HFF-Myc (cell line): ENCODE results near the gene ZMAT5.

Experiments
- DNase-seq: peaks from one replicate; pipeline ENCODE4 v3.0.0-alpha.2; 2011; ENCODE audit warnings: low read depth; ENCODE audit errors: extremely low read depth
- H3K4me3 ChIP-seq: replicated peaks from 2 replicates; pipeline ENCODE4 v1.5.1; 2011; ENCODE audit warnings: low read depth, mild to moderate bottlenecking, control low read depth, low read length
- CTCF ChIP-seq: IDR thresholded peaks from 2 replicates; pipeline ENCODE4 v1.5.1; 2012; ENCODE audit warnings: mild to moderate bottlenecking, low read depth, low read length, control low read depth; ENCODE audit errors: missing control alignments

ZMAT5 gene

GRCh38 chr22:29704528-29705285, 62.1 kb downstream of the ZMAT5 start:
- no peak overlapping the region for H3K4me3 ChIP-seq
- DNase-seq = no peak
- no peak for TF ChIP-seq CTCF

GRCh38 chr22:29703569-29704195, 63.1 kb downstream of the ZMAT5 start:
- TF ChIP-seq CTCF = no peak
- H3K4me3 ChIP-seq = no peak overlapping the region
- no peak for DNase-seq

GRCh38 chr22:29702931-29703501, 63.8 kb downstream of the ZMAT5 start:
- TF ChIP-seq CTCF = no peak
- DNase-seq = no peak

GRCh38 chr22:29702000-29702930, 64.5 kb downstream of the ZMAT5 start:
- peak; percentile 6 for TF ChIP-seq CTCF
- no peak for DNase-seq
- no peak overlapping the region for H3K4me3 ChIP-seq

More at GRCh38 chr22:29702931-29703501, 63.8 kb downstream of the ZMAT5 start:
- H3K4me3 ChIP-seq = no peak overlapping the region

GRCh38 chr22:29701155-29701999, 65.4 kb downstream of the ZMAT5 start:
- H3K4me3 ChIP-seq = no peak overlapping the region
- TF ChIP-seq CTCF = peak; percentile 11
- DNase-seq = no peak

GRCh38 chr22:29700900-29701154, 66.0 kb downstream of the ZMAT5 start:
- H3K4me3 ChIP-seq = no peak overlapping the region
- TF ChIP-seq CTCF = no peak
- no peak for DNase-seq
